NB4 (cell line): Measurements from ENCODE around the gene ATP6V0E1.
"Not testable (repeated sequence)": the region's sequence is repeated elsewhere in the genome, so short reads cannot be mapped to it uniquely, and the experiment has no call there.

Experiments
- DNase-seq: peaks from one replicate; pipeline ENCODE4 v3.0.0; 2010; ENCODE audit warnings: low read depth
- H3K4me3 ChIP-seq: one replicate; pipeline ENCODE4 v1.5.1; 2011; ENCODE audit warnings: mild to moderate bottlenecking, low read depth, low read length, moderate library complexity
- CTCF ChIP-seq: IDR thresholded peaks from one replicate; pipeline ENCODE4 v1.5.1; 2012; ENCODE audit warnings: low read depth, low read length
- MAX ChIP-seq: IDR thresholded peaks from 2 replicates; pipeline ENCODE4 v1.6.1; 2011; ENCODE audit warnings: low read depth, low read length
- MYC ChIP-seq: IDR thresholded peaks from 2 replicates; pipeline ENCODE4 v1.6.1; 2011; ENCODE audit warnings: low read depth, low read length
- POLR2A ChIP-seq: IDR thresholded peaks from 2 replicates; pipeline ENCODE4 v1.6.1; 2011; ENCODE audit warnings: mild to moderate bottlenecking; ENCODE audit not compliant: insufficient read length; ENCODE audit errors: extremely low read depth

Gene ATP6V0E1

GRCh38 chr5:173015598-173016455 is 32.3 kb downstream of the ATP6V0E1 start:
- no peak for DNase-seq
- no peak for TF ChIP-seq POLR2A
- no peak for TF ChIP-seq MYC
- no peak for TF ChIP-seq MAX
- no peak for TF ChIP-seq CTCF
- H3K4me3 ChIP-seq, result no peak overlapping the region

- TF ChIP-seq MAX (no peak), MYC (no peak), CTCF (no peak), POLR2A (no peak)
- DNase-seq, result no peak
- no peak overlapping the region for H3K4me3 ChIP-seq
Measured at GRCh38 chr5:173016598-173017046, 33.1 kb downstream of the ATP6V0E1 start.

GRCh38 chr5:173017087-173017486 is 33.5 kb downstream of the ATP6V0E1 start:
- DNase-seq, result not testable (repeated sequence)

GRCh38 chr5:173018358-173018757 is 34.8 kb downstream of the ATP6V0E1 start:
- H3K4me3 ChIP-seq, result no peak overlapping the region
- TF ChIP-seq POLR2A (no peak), CTCF (no peak), MYC (no peak), MAX (no peak)
- no peak for DNase-seq

More at GRCh38 chr5:173017087-173017486, 33.5 kb downstream of the ATP6V0E1 start:
- H3K4me3 ChIP-seq, result not testable (repeated sequence)

GRCh38 chr5:173020154-173020581 is 36.6 kb downstream of the ATP6V0E1 start:
- no peak for TF ChIP-seq CTCF
- TF ChIP-seq MAX, result no peak
- no peak for TF ChIP-seq MYC
- TF ChIP-seq POLR2A, result no peak
- no peak for DNase-seq
- H3K4me3 ChIP-seq, result no peak overlapping the region

GRCh38 chr5:173020643-173021042 is 37.1 kb downstream of the ATP6V0E1 start:
- no peak for TF ChIP-seq MYC
- TF ChIP-seq CTCF, result no peak
- no peak for TF ChIP-seq POLR2A
- TF ChIP-seq MAX, result no peak
- no peak overlapping the region for H3K4me3 ChIP-seq
- DNase-seq, result no peak
